Cardiac fibroblast (primary cell): ENCODE data around the gene COL24A1.

Source experiments
- DNase-seq, 2 donors: peaks; one replicate each; pipeline versions ENCODE4 v3.0.0 to v3.0.0-alpha.2; 2010; ENCODE audit warnings: low read depth in 2 of 2
- H3K4me3 ChIP-seq, 2 donors: replicated peaks in 1 of 2; 1 replicate in 1 of 2; 2 replicates in 1 of 2; pipeline ENCODE4 v1.5.1; 2011; ENCODE audit warnings: low read depth in 2 of 2, low read length in 2 of 2, mild to moderate bottlenecking in 2 of 2, moderate library complexity in 1 of 2
- TF ChIP-seq, protein P1 (sequence below): IDR thresholded peaks from one replicate; pipeline ENCODE4 v1.5.1; 2011; ENCODE audit warnings: low read depth, mild to moderate bottlenecking, low read length, inconsistent platforms

The COL24A1 gene

DNA sequence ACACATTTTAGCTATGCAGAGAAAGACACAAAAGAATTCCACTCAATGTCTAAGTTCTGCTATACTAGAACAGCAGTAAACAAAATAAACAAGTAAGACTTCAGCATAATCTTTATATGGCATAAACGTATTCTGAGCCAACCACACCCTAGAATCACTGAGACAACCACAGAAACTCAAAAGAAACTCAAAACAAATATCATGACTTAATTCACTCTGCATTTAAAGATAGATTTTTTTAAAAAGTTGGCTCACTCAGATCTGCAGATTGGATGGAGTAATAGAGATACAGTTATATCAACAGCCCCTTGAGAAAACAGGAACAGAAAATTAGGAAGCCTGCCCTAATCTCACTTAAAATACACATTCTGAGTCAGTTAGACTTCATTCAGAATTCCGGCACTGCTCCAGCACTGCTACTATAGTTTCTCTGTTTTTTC lies 95.0 kb downstream of the COL24A1 start:
- H3K4me3 ChIP-seq = no peak overlapping the region
- DNase-seq = peak; percentile 28 to 48
- TF ChIP-seq, protein P1, sequence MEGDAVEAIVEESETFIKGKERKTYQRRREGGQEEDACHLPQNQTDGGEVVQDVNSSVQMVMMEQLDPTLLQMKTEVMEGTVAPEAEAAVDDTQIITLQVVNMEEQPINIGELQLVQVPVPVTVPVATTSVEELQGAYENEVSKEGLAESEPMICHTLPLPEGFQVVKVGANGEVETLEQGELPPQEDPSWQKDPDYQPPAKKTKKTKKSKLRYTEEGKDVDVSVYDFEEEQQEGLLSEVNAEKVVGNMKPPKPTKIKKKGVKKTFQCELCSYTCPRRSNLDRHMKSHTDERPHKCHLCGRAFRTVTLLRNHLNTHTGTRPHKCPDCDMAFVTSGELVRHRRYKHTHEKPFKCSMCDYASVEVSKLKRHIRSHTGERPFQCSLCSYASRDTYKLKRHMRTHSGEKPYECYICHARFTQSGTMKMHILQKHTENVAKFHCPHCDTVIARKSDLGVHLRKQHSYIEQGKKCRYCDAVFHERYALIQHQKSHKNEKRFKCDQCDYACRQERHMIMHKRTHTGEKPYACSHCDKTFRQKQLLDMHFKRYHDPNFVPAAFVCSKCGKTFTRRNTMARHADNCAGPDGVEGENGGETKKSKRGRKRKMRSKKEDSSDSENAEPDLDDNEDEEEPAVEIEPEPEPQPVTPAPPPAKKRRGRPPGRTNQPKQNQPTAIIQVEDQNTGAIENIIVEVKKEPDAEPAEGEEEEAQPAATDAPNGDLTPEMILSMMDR = no peak

DNA sequence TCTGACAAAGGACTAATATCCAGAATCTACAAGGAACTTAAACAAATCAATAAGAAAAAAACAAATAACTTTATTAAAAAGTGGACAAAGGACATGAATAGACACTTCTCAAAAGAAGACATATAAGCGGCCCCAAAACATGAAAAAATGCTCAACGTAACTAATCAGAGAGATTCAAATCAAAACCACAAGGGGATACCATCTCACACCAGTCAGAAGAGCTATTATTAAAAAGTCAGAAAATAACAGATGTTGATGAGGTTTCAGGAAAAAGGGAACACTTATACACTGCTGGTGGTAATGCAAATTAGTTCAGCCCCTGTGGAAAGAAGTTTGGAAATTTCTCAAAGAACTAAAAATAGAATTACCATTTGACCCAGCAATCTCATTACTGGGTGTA lies 102.2 kb downstream of the COL24A1 start:
- no peak for DNase-seq
- TF ChIP-seq, protein P1 = no peak
- H3K4me3 ChIP-seq = no peak overlapping the region

DNA sequence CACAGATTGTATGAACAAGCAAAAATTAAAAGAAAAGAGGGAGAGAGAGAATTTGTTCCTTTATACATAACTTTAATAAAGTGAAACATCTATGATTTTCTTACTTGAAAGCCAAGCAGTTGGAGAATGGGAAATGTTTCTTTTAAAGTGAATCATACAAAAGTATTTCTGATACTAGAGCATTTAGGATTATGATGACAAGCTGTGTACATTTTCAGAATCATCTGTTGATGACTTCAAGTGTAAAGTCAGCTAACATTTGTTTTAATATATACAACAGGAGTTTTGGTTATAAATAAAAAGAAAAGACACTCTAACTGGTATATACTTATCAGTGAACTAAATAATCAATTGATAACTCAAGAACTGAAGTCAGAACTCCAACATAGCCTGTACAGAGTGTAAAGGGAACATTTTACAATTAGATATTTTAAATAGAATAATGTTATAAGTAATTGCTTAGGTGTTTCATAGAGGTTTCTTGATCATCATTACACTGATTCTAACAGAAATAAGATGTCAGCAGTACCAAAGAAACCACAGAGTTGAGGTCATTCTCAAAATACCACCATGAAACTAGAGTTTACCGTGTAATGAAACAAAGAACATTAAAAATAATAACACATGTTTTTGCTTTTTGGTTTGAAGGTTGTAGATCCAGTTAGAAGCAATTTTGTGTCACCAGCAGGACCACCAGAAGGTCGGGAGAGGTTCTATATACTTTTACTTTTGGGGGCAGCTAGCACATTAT lies 103.4 kb downstream of the COL24A1 start:
- no peak for DNase-seq
- TF ChIP-seq, protein P1 = no peak
- no peak overlapping the region for H3K4me3 ChIP-seq

DNA sequence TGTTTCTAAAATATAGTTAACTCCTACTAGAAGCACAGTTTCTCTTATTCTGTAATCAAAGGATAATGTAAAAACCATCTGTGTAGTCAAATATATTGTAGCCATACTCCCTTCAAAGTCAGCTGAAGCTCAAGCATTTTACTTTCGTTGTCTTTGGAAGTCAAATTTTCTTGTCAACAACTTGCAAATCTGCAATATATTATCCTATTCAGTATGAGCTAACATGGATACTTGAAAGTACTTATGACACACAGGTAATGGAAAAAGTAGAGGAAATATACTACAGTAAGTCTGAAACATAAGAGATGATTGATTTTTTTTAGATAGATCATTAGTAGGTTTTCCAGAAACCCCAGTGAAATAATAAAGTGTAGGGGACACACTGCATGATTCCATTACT lies 121.5 kb downstream of the COL24A1 start:
- no peak overlapping the region for H3K4me3 ChIP-seq
- DNase-seq = no peak
- TF ChIP-seq, protein P1 = no peak

DNA sequence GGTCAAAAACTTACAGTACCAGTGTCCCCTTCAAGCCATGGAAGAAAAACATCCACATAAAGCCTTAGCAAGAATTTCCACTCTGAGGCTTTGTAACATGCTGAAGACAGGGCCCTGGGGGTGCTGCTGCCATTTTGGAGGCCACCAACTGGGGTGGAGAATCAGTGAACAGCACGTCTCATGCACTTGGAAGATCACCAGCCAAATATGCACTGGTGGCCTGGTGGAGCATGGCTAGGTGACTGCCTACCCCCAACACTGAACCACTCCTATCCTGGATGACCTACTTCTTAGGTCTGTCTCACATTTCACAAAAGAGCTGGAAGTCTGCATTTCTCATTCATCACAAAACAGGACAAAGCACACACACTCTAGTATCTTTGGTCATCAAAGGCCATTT lies 126.4 kb downstream of the COL24A1 start:
- TF ChIP-seq, protein P1 = no peak
- no peak overlapping the region for H3K4me3 ChIP-seq
- DNase-seq = no peak

DNA sequence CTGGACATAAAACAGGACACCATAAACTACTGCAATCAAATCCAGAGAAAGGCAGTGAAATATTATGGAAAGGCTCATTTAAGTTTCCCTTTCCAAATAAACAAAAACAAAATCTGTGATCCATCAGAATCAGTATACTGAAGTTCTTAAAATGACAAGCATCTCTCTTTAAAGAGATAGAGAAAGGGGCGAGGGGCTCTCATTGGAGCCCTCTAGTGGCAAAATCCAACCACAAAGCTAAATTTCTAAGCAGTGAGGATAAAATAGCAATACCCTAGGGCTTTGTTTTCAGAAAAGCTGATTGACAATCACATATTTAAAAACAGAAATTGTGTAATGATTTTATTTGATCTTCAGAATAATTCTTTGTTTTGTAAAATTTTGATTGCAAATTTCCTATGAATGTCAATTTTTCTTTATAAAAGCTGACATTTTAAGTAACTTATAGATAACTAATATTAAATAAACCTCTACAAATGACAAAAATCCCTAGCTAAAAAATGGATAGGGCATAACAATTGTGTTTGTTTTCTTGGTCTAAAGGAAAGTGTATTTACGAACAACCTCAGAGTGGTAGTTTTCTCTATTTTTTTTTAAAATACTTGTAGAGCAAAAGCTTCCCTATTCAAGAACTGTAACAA lies 138.2 kb downstream of the COL24A1 start:
- no peak overlapping the region for H3K4me3 ChIP-seq
- DNase-seq = peak; percentile 45 to 51
- TF ChIP-seq, protein P1 = peak; percentile 74
